ENCODE measurements around the gene PYDC1. TPM values are rescaled to one million over a fixed set of nuclear protein-coding genes. Genes with fewer than 3 reads are reported as not detected.

PYDC1 gene
- total and polyA plus RNA-seq, 10 of the 15 experiments (the other 5 are each of a cell fraction or from before 2014, with no cell fraction given): not detected

GRCh38 chr16:31186930-31187807 is 29.8 kb downstream of the PYDC1 start (continued):
- TF ChIP-seq CBX5 (IDR thresholded peaks at IDR 0.05; ENCODE audit: low read depth) (no peak), ZBTB40 (IDR thresholded peaks at IDR 0.05; ENCODE audit: borderline replicate concordance) (no peak), RELB (IDR thresholded peaks at IDR 0.05; ENCODE audit: low read depth) (no peak), CBX3 (IDR thresholded peaks at IDR 0.05; ENCODE audit: borderline replicate concordance, low read depth) (no peak), POU2F2 (IDR thresholded peaks at IDR 0.05; ENCODE audit: borderline replicate concordance, low read depth, low read length) (peak; percentile 26; the same call in 1 of the 3 replicates)

Measured in GM12878 (cell line).